HepG2 (cell line): ENCODE measurements around the gene MYL6. TPM values are rescaled to one million over a fixed set of nuclear protein-coding genes. Genes with fewer than 3 reads are reported as not detected.

ENCODE experiments used
- ATRX ChIP-seq: sonication (generic); formaldehyde crosslinking; IDR thresholded peaks from 2 replicates; pipeline ENCODE4 v1.4.0; 2020; ENCODE audit warnings: missing genetic modification reagents, borderline replicate concordance
- CBX5 ChIP-seq: sonication (generic); formaldehyde crosslinking; IDR thresholded peaks from 2 replicates; pipeline ENCODE4 v1.4.0; 2020; ENCODE audit warnings: missing genetic modification reagents, borderline replicate concordance
- ETV5 ChIP-seq: IDR thresholded peaks from 2 replicates; pipeline ENCODE4 v1.6.1; 2018; ENCODE audit warnings: missing biosample characterization, missing genetic modification reagents, inconsistent platforms, borderline replicate concordance
- GFI1 ChIP-seq: sonication (generic); formaldehyde crosslinking; IDR thresholded peaks from 2 replicates; pipeline ENCODE4 v1.5.0; 2020; ENCODE audit warnings: missing genetic modification reagents, mild to moderate bottlenecking, borderline replicate concordance
- HDAC6 ChIP-seq: fragments of 200-600 bp; sonication (generic); IDR thresholded peaks from 2 replicates; pipeline ENCODE4 v1.7.0; 2017; ENCODE audit warnings: mild to moderate bottlenecking, antibody characterized with exemption, low read length, low read depth
- HNRNPLL ChIP-seq: fragments of 200-400 bp; formaldehyde crosslinking; IDR thresholded peaks from 2 replicates; pipeline ENCODE4 v1.6.1; 2017; ENCODE audit warnings: mild to moderate bottlenecking, low read depth, low read length; ENCODE audit not compliant: poor library complexity, severe bottlenecking
- IRF2 ChIP-seq: IDR thresholded peaks from 2 replicates; pipeline ENCODE4 v1.6.1; 2018; ENCODE audit warnings: missing genetic modification reagents, missing compliant biosample characterization
- JUNB ChIP-seq: sonication (generic); formaldehyde crosslinking; IDR thresholded peaks from 2 replicates; pipeline ENCODE4 v1.8.0; 2022; ENCODE audit warnings: missing genetic modification reagents, mild to moderate bottlenecking, borderline replicate concordance
- KLF16 ChIP-seq, 2 experiments: sonication (generic) in 1 of 2; formaldehyde crosslinking in 1 of 2; IDR thresholded peaks; 2 replicates each; pipeline versions ENCODE4 v1.6.1 to v1.8.0; 2016 to 2023; ENCODE audit warnings: missing genetic modification reagents in 2 of 2, missing compliant biosample characterization in 1 of 2
- MAFK ChIP-seq, 2 experiments: IDR thresholded peaks in 1 of 2; conservative IDR thresholded peaks in 1 of 2; 2 replicates each; pipeline ENCODE4 v1.6.1; 2011; ENCODE audit warnings: improper control_type of control experiment in 2 of 2, low read length in 2 of 2
- MYC ChIP-seq: sonication (generic); formaldehyde crosslinking; IDR thresholded peaks from 2 replicates; pipeline ENCODE4 v1.9.0; 2021; ENCODE audit warnings: missing genetic modification reagents, borderline replicate concordance
- PLRG1 ChIP-seq: fragments of 450-650 bp; conservative IDR thresholded peaks from 2 replicates; pipeline ENCODE4 v1.6.1; 2016
- SMYD3 ChIP-seq: sonication (generic); formaldehyde crosslinking; IDR thresholded peaks from 2 replicates; pipeline ENCODE4 v1.8.1; 2023; ENCODE audit warnings: mild to moderate bottlenecking, missing genetic modification reagents
- TGIF2 ChIP-seq: IDR thresholded peaks from 2 replicates; pipeline ENCODE4 v1.6.1; 2016; ENCODE audit warnings: control low read depth, missing compliant biosample characterization
- ZBTB38 ChIP-seq: sonication (generic); formaldehyde crosslinking; IDR thresholded peaks from 2 replicates; pipeline ENCODE4 v1.5.1; 2020; ENCODE audit warnings: mild to moderate bottlenecking, missing genetic modification reagents
- ZEB1 ChIP-seq: IDR thresholded peaks from 2 replicates; pipeline ENCODE4 v1.6.1; 2012; ENCODE audit warnings: mild to moderate bottlenecking, low read depth, inconsistent platforms; ENCODE audit not compliant: insufficient replicate concordance
- ZNF484 ChIP-seq: sonication (generic); formaldehyde crosslinking; IDR thresholded peaks from 2 replicates; pipeline ENCODE4 v1.5.1; 2020; ENCODE audit warnings: mild to moderate bottlenecking, low read depth, missing genetic modification reagents, borderline replicate concordance
- ZNF549 ChIP-seq: sonication (generic); formaldehyde crosslinking; IDR thresholded peaks from 2 replicates; pipeline ENCODE4 v1.5.0; 2020; ENCODE audit warnings: missing genetic modification reagents
- ZNF644 ChIP-seq: IDR thresholded peaks from 2 replicates; pipeline ENCODE4 v1.6.1; 2016; ENCODE audit warnings: low read depth
- polyA plus RNA-seq, 8 experiments: library from polyadenylated mRNA; depleted of rRNA in 3 of 8; stranded (reverse) in 7 of 8; unstranded in 1 of 8; fragments of >200 nt; fragmentation: Illumina TruSeq in 4 of 8; extraction: Trizol in 4 of 8; gene quantifications; 2 replicates each; pipeline versions ENCODE4 v1.2.1 to v1.2.3, GENCODE V29; 2011 to 2016; ENCODE audit warnings: low read depth in 4 of 8, missing spikeins in 1 of 8, mixed read lengths in 1 of 8; ENCODE audit not compliant: insufficient read depth in 1 of 8
- total RNA-seq, 5 experiments: library from RNA; depleted of rRNA; stranded (reverse); fragments of >200 nt; fragmentation: Illumina TruSeq; extraction: Trizol; gene quantifications; 2 replicates each; pipeline ENCODE4 v1.2.3, GENCODE V29; 2016; ENCODE audit warnings: low read depth in 1 of 5
- TF ChIP-seq, protein P1 (sequence below): sonication (generic); formaldehyde crosslinking; conservative IDR thresholded peaks from 2 replicates; pipeline ENCODE4 v1.4.0; 2020; ENCODE audit warnings: missing genetic modification reagents
- TF ChIP-seq, protein P2 (sequence below): sonication (generic); formaldehyde crosslinking; IDR thresholded peaks from 2 replicates; pipeline ENCODE4 v1.5.0; 2020; ENCODE audit warnings: mild to moderate bottlenecking, missing genetic modification reagents, borderline replicate concordance

Gene MYL6
- total and polyA plus RNA-seq, 2 of the 13 experiments (the other 11 are each of a cell fraction or from before 2014, with no cell fraction given): 1,127 to 1,192 TPM

DNA sequence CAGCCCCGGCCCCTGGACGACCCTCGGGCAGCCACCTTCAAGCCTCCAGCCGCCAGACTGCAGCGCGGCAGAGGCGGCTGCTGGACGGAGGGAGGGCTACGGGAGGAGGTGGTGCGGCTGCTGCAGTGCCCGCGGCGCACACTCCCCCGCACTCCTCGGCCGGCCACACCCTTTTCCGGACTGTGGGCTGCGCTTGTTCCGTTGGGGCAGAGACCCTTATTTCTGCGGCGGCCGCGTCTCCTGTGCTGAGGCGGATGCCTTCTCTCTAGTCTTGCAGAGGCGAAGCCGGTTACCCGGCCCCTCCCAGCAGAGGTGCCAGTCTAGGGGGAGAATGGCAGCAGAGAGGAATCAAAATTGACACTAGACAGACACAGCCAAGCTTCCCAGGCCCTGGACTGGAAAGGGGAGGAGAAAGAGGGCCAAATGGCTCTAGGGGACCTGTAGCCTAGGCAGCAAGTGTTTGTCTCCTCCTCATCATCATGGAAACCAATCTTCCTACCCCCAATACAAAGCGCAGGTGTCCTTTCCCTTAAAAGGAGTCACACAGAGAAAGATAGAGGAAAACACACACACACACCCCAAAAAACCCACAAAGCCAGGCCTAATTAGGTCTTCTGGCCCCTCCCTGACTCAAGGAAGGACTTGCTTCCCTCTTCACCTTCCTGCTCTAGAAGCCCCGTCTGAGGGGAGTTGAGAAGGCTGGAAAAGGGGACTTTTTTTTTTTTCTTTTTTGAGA lies 28.8 kb upstream of the MYL6 start (continued):
- TF ChIP-seq, protein P1, sequence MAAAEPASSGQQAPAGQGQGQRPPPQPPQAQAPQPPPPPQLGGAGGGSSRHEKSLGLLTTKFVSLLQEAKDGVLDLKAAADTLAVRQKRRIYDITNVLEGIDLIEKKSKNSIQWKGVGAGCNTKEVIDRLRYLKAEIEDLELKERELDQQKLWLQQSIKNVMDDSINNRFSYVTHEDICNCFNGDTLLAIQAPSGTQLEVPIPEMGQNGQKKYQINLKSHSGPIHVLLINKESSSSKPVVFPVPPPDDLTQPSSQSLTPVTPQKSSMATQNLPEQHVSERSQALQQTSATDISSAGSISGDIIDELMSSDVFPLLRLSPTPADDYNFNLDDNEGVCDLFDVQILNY: no peak
- TF ChIP-seq ATRX (CRISPR knock-in tag) (no peak), CBX5 (CRISPR knock-in tag) (peak; percentile 46; the same call in 1 of the 2 replicates), ZNF484 (CRISPR knock-in tag) (no peak), MYC (CRISPR knock-in tag) (peak; percentile 39; the same call in 1 of the 2 replicates), SMYD3 (CRISPR knock-in tag) (no peak), ETV5 (CRISPR knock-in tag) (peak; percentile 47; the same call in 1 of the 2 replicates), ZEB1 (no peak), ZNF549 (no peak), IRF2 (CRISPR knock-in tag) (no peak), MAFK (conservative IDR thresholded peaks at IDR 0.05 in 1 of 2, IDR thresholded peaks at IDR 0.05 in 1 of 2; ENCODE audit: low read length in 2 of 2) (no peak), PLRG1 (no peak), TGIF2 (CRISPR knock-in tag) (no peak), GFI1 (CRISPR knock-in tag) (0 out of 2 replicates have a peak, but pooled peaks have one; percentile 34), HNRNPLL (peak; percentile 98), ZNF644 (CRISPR knock-in tag) (no peak), ZBTB38 (CRISPR knock-in tag) (0 out of 2 replicates have a peak, but pooled peaks have one; percentile 25), HDAC6 (no peak), KLF16 (CRISPR knock-in tag; IDR thresholded peaks at IDR 0.05) (peak in 1 of 2 experiments; percentile 49; a peak in 1 of 4 replicates), JUNB (CRISPR knock-in tag) (no peak)
- TF ChIP-seq, protein P2, sequence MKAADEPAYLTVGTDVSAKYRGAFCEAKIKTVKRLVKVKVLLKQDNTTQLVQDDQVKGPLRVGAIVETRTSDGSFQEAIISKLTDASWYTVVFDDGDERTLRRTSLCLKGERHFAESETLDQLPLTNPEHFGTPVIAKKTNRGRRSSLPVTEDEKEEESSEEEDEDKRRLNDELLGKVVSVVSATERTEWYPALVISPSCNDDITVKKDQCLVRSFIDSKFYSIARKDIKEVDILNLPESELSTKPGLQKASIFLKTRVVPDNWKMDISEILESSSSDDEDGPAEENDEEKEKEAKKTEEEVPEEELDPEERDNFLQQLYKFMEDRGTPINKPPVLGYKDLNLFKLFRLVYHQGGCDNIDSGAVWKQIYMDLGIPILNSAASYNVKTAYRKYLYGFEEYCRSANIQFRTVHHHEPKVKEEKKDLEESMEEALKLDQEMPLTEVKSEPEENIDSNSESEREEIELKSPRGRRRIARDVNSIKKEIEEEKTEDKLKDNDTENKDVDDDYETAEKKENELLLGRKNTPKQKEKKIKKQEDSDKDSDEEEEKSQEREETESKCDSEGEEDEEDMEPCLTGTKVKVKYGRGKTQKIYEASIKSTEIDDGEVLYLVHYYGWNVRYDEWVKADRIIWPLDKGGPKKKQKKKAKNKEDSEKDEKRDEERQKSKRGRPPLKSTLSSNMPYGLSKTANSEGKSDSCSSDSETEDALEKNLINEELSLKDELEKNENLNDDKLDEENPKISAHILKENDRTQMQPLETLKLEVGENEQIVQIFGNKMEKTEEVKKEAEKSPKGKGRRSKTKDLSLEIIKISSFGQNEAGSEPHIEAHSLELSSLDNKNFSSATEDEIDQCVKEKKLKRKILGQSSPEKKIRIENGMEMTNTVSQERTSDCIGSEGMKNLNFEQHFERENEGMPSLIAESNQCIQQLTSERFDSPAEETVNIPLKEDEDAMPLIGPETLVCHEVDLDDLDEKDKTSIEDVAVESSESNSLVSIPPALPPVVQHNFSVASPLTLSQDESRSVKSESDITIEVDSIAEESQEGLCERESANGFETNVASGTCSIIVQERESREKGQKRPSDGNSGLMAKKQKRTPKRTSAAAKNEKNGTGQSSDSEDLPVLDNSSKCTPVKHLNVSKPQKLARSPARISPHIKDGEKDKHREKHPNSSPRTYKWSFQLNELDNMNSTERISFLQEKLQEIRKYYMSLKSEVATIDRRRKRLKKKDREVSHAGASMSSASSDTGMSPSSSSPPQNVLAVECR (CRISPR knock-in tag): peak; percentile 27; the same call in 1 of the 2 replicates
